Gastrocnemius medialis (tissue), 4 donors: ENCODE data around the gene FRG1.

ENCODE experiments used
- POLR2A ChIP-seq, 2 donors: fragments of 450-650 bp; IDR thresholded peaks; one replicate each; pipeline ENCODE4 v1.6.1; 2017; ENCODE audit warnings: antibody characterized with exemption in 2 of 2, mild to moderate bottlenecking in 2 of 2, moderate library complexity in 2 of 2
- TF ChIP-seq, protein P1 (sequence below), 5 experiments: fragments of 450-650 bp in 3 of 5; fragments of 200-600 bp in 2 of 5; sonication (generic) in 2 of 5; IDR thresholded peaks in 4 of 5; conservative IDR thresholded peaks in 1 of 5; 1 replicate in 4 of 5; 2 replicates in 1 of 5; pipeline ENCODE4 v1.5.1; 2016 to 2019; ENCODE audit warnings: antibody characterized with exemption in 5 of 5, mild to moderate bottlenecking in 3 of 5, moderate library complexity in 3 of 5

DNA sequence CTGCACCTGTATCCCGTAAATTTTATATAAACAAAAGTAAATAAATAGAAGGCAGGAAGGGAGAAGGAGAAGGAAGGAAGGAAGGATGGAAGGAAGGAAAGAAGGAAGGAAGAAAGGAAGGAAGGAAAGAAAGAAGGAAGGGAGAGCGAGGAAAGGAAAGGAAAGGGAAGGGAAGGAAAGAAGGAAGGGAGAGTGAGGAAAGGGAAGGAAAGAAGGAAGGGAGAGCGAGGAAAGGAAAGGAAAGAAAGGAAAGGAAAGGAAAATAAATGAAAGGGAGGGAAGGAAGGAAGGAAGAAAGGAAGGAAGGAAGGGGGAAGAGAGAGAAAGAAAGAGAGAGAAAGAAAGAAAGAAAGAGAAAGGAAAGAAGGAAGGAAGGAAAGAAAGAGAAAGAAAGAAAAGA is 43.0 kb upstream of the FRG1 start:
- TF ChIP-seq, protein P1, sequence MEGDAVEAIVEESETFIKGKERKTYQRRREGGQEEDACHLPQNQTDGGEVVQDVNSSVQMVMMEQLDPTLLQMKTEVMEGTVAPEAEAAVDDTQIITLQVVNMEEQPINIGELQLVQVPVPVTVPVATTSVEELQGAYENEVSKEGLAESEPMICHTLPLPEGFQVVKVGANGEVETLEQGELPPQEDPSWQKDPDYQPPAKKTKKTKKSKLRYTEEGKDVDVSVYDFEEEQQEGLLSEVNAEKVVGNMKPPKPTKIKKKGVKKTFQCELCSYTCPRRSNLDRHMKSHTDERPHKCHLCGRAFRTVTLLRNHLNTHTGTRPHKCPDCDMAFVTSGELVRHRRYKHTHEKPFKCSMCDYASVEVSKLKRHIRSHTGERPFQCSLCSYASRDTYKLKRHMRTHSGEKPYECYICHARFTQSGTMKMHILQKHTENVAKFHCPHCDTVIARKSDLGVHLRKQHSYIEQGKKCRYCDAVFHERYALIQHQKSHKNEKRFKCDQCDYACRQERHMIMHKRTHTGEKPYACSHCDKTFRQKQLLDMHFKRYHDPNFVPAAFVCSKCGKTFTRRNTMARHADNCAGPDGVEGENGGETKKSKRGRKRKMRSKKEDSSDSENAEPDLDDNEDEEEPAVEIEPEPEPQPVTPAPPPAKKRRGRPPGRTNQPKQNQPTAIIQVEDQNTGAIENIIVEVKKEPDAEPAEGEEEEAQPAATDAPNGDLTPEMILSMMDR (IDR thresholded peaks at IDR 0.05 in 4 of 5, conservative IDR thresholded peaks at IDR 0.05 in 1 of 5), result no peak
- no peak for TF ChIP-seq POLR2A (IDR thresholded peaks at IDR 0.05)
